ENCODE data around the gene ANKRD10. TPM values are rescaled to one million over a fixed set of nuclear protein-coding genes. Genes with fewer than 3 reads are reported as not detected.

Gene ANKRD10
- total RNA-seq, 4 donors from 2014 or later, result 37.3 to 51.8 (median 46.9) TPM

- no peak for TF ChIP-seq CTCF (IDR thresholded peaks at IDR 0.05)
- TF ChIP-seq POLR2A (IDR thresholded peaks at IDR 0.05), result no peak
- intact Hi-C loops (cut with DNase I; ENCODE audit: low total_unique reads), result no loop called here
- DNase-seq (ENCODE audit: low spot score in 2 of 2), result no peak
- H3K4me3 ChIP-seq (ENCODE audit: low read depth, poor library complexity, severe bottlenecking), result no peak overlapping the region
- WGBS, 2 donors, result 37 to 42% methylated on average over 10 of the region's 10 CpGs
Observed at GRCh38 chr13:110912651-110913051, 2.2 kb downstream of the ANKRD10 start.

GRCh38 chr13:110911880-110912279 lies 3.0 kb downstream of the ANKRD10 start:
- intact Hi-C loops (cut with DNase I; ENCODE audit: low total_unique reads), result no loop called here

GRCh38 chr13:110910013-110910890 lies 4.6 kb downstream of the ANKRD10 start:
- 69 to 79% methylated on average over 14 of the region's 14 CpGs for WGBS, 2 donors
- DNase-seq (ENCODE audit: low spot score in 2 of 2), result no peak
- no peak for TF ChIP-seq POLR2A (IDR thresholded peaks at IDR 0.05)
- no peak for TF ChIP-seq CTCF (IDR thresholded peaks at IDR 0.05)
- no peak overlapping the region for H3K4me3 ChIP-seq (ENCODE audit: low read depth, poor library complexity, severe bottlenecking)
- intact Hi-C loops (cut with DNase I; ENCODE audit: low total_unique reads), result no loop called here

More at GRCh38 chr13:110911880-110912279, 3.0 kb downstream of the ANKRD10 start:
- H3K4me3 ChIP-seq (ENCODE audit: low read depth, poor library complexity, severe bottlenecking), result no peak overlapping the region
- DNase-seq (ENCODE audit: low spot score in 2 of 2), result no peak
- WGBS, 2 donors, result 45 to 55% methylated on average over 2 of the region's 2 CpGs
- no peak for TF ChIP-seq CTCF (IDR thresholded peaks at IDR 0.05)
- no peak for TF ChIP-seq POLR2A (IDR thresholded peaks at IDR 0.05)

- DNase-seq (ENCODE audit: low spot score in 2 of 2), result no peak
- TF ChIP-seq POLR2A (IDR thresholded peaks at IDR 0.05) (no peak), CTCF (IDR thresholded peaks at IDR 0.05) (no peak)
- intact Hi-C loops (cut with DNase I; ENCODE audit: low total_unique reads), result no loop called here
- WGBS, 2 donors, result 58 to 59% methylated on average over 9 of the region's 9 CpGs
- no peak overlapping the region for H3K4me3 ChIP-seq (ENCODE audit: low read depth, poor library complexity, severe bottlenecking)
Observed at GRCh38 chr13:110907951-110908898, 6.6 kb downstream of the ANKRD10 start.

- H3K4me3 ChIP-seq (ENCODE audit: low read depth, poor library complexity, severe bottlenecking), result no peak overlapping the region
- 89% methylated on average over 3 of the region's 4 CpGs for WGBS, 2 donors
- TF ChIP-seq CTCF (IDR thresholded peaks at IDR 0.05), result no peak
- TF ChIP-seq POLR2A (IDR thresholded peaks at IDR 0.05), result no peak
- DNase-seq (ENCODE audit: low spot score in 2 of 2), result no peak
- intact Hi-C loops (cut with DNase I; ENCODE audit: low total_unique reads), result no loop called here
Observed at GRCh38 chr13:110907301-110907700, 7.6 kb downstream of the ANKRD10 start.
